GM19455 (cell line): ENCODE results near the gene CCSER1.
"Not testable (repeated sequence)": the region's sequence is repeated elsewhere in the genome, so short reads cannot be mapped to it uniquely, and the experiment has no call there.

ENCODE experiments used
- ATAC-seq: cut with Tn5 transposase; IDR thresholded peaks from one replicate; pipeline ENCODE4 v1.9.1; 2021; ENCODE audit not compliant: unreplicated experiment

The CCSER1 gene

DNA sequence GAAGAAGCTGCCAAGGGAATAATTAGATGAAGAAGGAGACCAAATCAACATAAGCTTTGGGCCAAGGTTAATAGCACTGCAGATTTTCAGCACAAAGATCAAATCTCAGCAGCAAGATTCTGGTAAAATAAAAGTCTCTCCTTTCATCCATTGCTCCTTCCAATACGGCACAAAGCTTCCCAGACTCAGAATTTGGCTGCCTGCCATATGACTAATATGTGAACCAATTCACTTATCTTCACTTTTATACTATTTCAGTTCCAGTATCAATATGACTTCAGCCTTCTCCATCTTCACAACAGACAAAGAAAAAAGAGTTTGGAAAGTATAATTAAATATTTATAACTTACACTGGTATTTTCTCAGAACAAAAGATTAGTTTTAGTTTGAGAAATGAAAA lies 1198.3 kb downstream of the CCSER1 start:
- no peak for ATAC-seq

GRCh38 chr4:91326167-91326566 lies 1199.0 kb downstream of the CCSER1 start:
- not testable (repeated sequence) for ATAC-seq

- ATAC-seq, result no peak
Measured at GRCh38 chr4:91330555-91331137, 1203.5 kb downstream of the CCSER1 start.

DNA sequence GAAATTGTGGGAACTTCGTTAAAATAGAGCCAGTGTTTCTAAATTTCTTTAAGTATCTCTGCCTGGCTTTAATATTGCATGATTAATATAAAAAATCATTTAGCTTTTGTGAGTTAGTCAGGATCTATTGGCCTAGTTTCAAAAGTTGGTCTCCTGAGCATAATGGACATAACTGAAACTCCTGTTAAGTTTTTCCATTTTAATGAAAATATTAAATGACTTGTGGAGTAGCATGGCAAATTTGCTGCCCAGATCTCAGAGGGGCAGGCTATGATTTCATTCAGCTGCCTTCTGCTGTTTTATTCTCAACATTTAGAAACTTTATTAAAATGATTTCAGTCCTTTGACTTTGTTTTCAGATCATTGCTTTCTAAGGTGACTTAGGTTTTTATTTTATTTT lies 1213.6 kb downstream of the CCSER1 start:
- ATAC-seq, result no peak

GRCh38 chr4:91345632-91346031 lies 1218.4 kb downstream of the CCSER1 start:
- ATAC-seq, result no peak

GRCh38 chr4:91356496-91356895 lies 1229.3 kb downstream of the CCSER1 start:
- ATAC-seq, result not testable (repeated sequence)

DNA sequence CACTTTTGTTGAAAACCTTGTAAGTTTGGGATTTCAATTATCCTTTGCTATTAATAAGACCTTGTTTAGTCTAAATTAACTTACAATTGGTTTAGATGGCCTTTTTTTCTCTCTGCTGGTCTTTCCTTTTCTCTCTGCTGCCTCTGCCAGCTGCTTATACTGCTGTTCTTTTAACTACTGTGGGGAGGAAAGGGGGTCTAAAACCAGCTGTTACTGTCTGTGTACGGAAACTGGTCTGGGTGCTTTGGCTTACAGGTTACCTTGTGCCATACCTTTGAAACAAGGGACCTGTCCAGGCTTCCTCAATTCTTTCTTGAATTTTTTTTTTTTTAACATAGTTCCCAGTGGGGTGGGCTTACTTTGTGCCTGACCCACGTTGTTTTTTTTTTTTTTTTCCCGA lies 1230.8 kb downstream of the CCSER1 start:
- ATAC-seq, result not testable (repeated sequence)

GRCh38 chr4:91358621-91359020 lies 1231.4 kb downstream of the CCSER1 start:
- ATAC-seq, result not testable (repeated sequence)

DNA sequence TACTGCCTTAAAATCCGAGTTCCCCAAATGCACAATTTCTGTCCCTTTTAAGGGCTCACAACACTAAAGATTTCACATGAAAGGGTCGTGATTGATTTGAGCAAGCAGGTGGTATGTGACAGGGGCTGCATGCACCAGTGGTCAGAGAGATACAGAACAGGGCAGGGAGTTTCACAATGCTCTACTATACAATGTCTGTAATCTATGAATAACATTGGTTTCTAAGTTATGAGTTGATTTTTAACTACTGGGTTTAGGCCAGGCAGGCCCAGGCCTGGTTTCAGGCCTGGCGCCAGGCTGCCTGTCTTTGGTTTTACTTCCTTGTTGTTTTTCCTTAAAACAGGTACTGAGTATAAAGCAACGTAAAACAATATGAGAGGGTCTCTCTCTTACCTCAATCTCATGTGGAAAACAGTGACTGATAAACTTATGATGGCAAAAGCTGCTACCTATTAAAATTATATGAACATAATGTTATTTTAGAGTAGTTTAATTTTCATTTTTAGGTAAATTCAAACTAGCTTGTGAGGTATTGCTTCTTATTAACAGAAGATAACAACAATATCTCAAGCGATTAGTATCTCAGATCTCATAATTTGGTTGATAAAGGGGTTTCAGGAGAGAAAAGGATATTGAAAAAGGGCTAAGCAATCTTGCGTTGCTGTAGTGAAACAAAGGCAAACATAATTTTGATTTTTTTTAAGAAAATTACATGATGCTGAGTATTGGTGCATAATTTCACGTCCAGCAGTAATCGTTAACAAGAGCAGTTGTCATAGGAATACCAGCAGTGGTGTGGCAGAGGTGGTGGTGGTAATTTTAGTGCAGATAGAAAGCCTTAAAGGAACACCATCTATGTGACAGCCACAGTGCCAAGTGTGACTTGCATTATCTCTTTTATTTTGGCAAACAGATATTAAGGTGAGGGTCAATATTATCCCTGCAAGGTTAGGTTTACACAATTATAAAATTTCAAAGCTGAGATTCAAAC lies 1232.1 kb downstream of the CCSER1 start:
- no peak for ATAC-seq

DNA sequence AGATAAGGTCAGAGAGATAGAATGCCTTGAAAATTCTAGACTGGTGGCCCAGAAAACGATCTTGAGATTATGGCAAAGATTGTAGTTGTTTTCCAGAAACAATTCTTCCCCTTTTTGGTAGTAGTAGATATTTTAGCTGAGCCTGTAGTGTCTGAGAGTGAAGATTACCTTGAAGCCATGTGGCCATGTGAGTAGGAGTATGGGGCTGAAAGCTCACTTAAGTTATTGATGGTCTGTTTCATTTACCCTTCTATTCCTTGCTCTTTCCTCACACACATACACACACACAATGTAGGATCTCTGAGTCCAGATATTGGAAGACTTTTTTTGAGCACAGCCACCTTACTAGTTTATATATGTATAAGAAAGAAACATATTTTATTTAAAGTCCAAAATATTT lies 1234.9 kb downstream of the CCSER1 start:
- ATAC-seq, result no peak

DNA sequence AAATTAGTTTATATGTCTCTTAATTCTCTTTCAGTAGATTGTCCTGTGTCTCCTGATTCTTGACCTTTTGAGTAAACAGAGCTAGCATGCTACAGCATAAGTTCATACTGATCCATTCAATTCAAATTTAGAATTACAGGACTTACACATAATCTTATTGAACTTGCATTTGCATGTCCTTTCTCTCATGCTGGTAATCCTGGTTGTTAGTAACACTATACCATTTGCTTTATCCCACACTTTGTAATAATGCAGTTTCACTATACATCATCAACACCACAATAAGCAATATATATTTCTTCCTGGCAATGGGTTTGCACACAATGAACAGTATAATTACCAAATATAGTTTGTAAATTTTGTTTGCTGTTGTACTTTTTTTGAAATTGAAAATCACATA lies 1239.4 kb downstream of the CCSER1 start:
- ATAC-seq, result no peak

- no peak for ATAC-seq
Measured at GRCh38 chr4:91369116-91369515, 1241.9 kb downstream of the CCSER1 start.

DNA sequence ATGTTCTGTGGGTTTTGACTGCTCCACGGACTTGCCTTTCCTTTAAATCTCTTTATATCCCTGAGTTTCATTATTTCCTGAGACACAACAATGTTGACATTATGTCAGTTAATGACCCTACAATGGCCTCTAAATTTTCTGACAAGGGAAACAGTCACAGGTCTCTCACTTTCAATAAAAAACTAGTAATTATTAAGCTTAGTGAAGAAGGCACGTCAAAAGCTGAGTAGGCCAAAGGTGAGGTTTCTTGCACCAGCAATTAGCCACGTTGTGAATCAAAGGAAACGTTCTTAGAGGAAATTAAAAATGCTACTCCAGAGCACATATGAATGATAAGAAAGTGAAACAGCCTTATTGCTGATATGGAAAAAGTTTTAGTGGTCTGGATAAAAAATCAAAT lies 1246.4 kb downstream of the CCSER1 start:
- no peak for ATAC-seq

GRCh38 chr4:91405431-91405830 lies 1278.2 kb downstream of the CCSER1 start:
- not testable (repeated sequence) for ATAC-seq

DNA sequence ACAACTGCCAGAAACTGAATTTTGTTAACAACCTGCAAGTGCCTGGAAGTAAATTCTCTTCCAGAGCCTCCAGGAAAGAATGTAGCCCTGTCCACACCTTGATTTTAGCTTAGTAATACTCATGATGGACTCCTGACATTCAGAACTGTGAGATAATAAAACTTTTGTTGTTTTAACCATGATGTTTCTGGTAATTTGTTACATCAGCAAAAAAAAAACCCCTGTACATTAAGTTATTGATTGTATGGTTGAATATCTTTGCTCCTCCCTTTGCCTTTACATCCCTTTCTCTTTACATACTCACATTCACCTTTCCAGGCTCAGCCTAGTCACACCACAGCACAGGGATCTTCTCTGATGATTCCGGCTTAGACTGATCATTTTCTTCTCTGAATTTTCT lies 1294.8 kb downstream of the CCSER1 start:
- no peak for ATAC-seq

DNA sequence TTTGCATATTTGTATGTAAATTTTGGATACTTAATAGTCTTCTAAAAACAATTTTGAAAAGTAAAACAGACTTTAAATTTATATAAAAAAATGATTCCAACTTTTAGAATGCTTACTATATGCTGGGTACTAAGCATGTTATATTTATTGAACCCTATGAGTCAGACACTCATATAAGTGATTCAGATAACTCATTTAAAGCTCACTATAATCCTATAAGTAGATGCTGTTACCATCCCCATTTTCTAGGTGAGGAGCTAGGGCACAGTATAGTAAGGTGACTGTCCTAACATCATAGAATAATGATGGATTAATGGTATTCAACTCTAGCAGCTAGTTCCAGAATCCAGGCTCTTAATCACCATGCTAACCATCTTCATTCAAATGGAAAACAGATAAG lies 1299.5 kb downstream of the CCSER1 start:
- ATAC-seq, result no peak

DNA sequence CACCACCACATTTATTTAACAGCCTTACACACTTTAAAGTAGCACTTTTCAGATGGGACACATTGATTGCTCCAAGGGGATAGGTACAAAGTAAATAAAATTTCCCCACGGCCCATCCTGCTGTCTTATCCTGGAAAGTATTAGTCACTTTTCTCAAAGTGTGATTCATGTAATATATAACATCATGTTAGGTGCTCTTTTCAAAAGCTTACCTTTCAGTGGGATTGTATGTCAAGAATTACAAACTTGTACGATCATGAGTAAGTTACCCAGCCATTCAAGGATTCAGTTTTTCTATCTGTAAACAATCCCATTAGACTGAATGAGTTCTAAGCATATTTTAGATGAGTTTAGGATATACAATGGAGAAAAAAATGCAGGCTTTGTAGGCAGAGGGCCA lies 1300.0 kb downstream of the CCSER1 start:
- ATAC-seq, result no peak

- ATAC-seq, result no peak
Measured at GRCh38 chr4:91434631-91435030, 1307.4 kb downstream of the CCSER1 start.

- no peak for ATAC-seq
Measured at GRCh38 chr4:91436556-91436955, 1309.4 kb downstream of the CCSER1 start.

DNA sequence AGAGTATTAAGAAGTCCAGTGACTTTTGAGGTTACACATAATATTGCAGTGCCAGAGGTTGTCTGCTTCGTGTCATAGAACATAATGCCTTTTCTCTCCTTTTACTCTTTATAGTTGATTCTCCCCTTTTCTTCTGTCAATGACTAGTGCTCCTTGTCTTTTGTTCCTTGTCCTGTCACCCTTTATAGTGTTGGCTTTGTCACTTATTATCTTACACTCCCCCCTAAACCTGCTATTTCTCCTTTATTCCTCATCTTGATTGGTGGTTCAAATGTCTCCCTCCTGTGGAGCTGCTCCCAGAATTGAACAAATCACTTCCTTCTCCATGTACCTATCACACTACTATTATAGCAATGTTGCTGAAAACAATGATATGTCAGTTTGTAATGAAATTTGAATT lies 1320.0 kb downstream of the CCSER1 start:
- ATAC-seq, result no peak

- no peak for ATAC-seq
Measured at GRCh38 chr4:91448668-91449330, 1321.6 kb downstream of the CCSER1 start.

DNA sequence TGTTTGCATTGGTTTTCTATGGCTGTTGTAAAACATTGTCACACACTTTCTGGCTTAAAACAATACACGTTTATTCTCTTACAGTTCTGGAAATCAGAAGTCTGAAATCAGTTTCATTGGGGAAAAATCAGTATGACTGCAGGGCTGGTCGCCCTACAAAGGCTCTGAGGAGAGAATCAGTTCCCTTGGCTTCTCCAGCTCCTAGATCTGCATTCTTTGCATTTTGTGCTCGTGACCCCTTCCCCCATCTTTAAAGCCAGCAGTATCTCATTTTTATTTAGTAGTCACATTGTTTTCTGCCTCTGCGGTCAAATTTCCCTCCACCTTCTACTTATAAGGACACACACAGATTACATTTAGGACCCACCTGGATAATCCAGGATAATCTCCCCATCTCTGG lies 1326.9 kb downstream of the CCSER1 start:
- ATAC-seq, result no peak
